GM21447 (cell line): ENCODE data around the gene SEMA6A.
"Not testable (repeated sequence)": the region's sequence is repeated elsewhere in the genome, so short reads cannot be mapped to it uniquely, and the experiment has no call there.

Source experiments
- ATAC-seq: cut with Tn5 transposase; IDR thresholded peaks from one replicate; pipeline ENCODE4 v1.9.1; 2021; ENCODE audit not compliant: unreplicated experiment

The SEMA6A gene

GRCh38 chr5:116524051-116524904, 50.3 kb downstream of the SEMA6A start:
- ATAC-seq: no peak

- ATAC-seq: not testable (repeated sequence)
These were observed 51.4 kb downstream of the SEMA6A start for GRCh38 chr5:116523182-116523581.

- ATAC-seq: no peak
These were observed 52.1 kb downstream of the SEMA6A start for GRCh38 chr5:116522356-116523136.

- ATAC-seq: peak; percentile 71
These were observed 53.3 kb downstream of the SEMA6A start for GRCh38 chr5:116521173-116521872.

- no peak for ATAC-seq
These were observed 53.9 kb downstream of the SEMA6A start for GRCh38 chr5:116520771-116521170.

- no peak for ATAC-seq
These were observed 56.2 kb downstream of the SEMA6A start for GRCh38 chr5:116518423-116518822.

- ATAC-seq: no peak
These were observed 57.1 kb downstream of the SEMA6A start for GRCh38 chr5:116517488-116517887.

GRCh38 chr5:116516021-116516420, 58.6 kb downstream of the SEMA6A start:
- no peak for ATAC-seq

- ATAC-seq: no peak
These were observed 60.1 kb downstream of the SEMA6A start for GRCh38 chr5:116514421-116514970.

- no peak for ATAC-seq
These were observed 64.1 kb downstream of the SEMA6A start for GRCh38 chr5:116510517-116510916.

GRCh38 chr5:116509483-116510244, 65.0 kb downstream of the SEMA6A start:
- ATAC-seq: no peak

GRCh38 chr5:116508835-116509234, 65.8 kb downstream of the SEMA6A start:
- ATAC-seq: no peak

GRCh38 chr5:116507941-116508655, 66.5 kb downstream of the SEMA6A start:
- no peak for ATAC-seq

GRCh38 chr5:116507051-116507537, 67.5 kb downstream of the SEMA6A start:
- ATAC-seq: no peak

- no peak for ATAC-seq
These were observed 68.1 kb downstream of the SEMA6A start for GRCh38 chr5:116506488-116506887.

- no peak for ATAC-seq
These were observed 69.9 kb downstream of the SEMA6A start for GRCh38 chr5:116504593-116505166.

- no peak for ATAC-seq
These were observed 72.0 kb downstream of the SEMA6A start for GRCh38 chr5:116502616-116503015.

GRCh38 chr5:116502138-116502537, 72.5 kb downstream of the SEMA6A start:
- no peak for ATAC-seq

- no peak for ATAC-seq
These were observed 76.0 kb downstream of the SEMA6A start for GRCh38 chr5:116498503-116499048.
